BJ (cell line): ENCODE results near the gene HSD17B10. TPM values are rescaled to one million over a fixed set of nuclear protein-coding genes. Genes with fewer than 3 reads are reported as not detected.
A peak's percentile ranks its signal among the peaks of the same experiment; 100 is the strongest.
"Not testable (repeated sequence)": the region's sequence is repeated elsewhere in the genome, so short reads cannot be mapped to it uniquely, and the experiment has no call there.

Experiments used
- CTCF ChIA-PET: fragments of 350-600 bp; formaldehyde crosslinking; extraction: SDS; loops from one replicate; lab custom pipeline; 2021; ENCODE audit warnings: antibody characterized with exemption, inconsistent platforms; lab: Yijun Ruan, JAX
- POLR2A ChIA-PET: fragments of 300-600 bp; sonication (Branson Sonifier 250); formaldehyde crosslinking; extraction: SDS; loops from one replicate; lab custom pipeline; 2021; ENCODE audit warnings: antibody characterized with exemption; lab: Charles Lee
- DNase-seq: peaks from one replicate; pipeline ENCODE4 v3.0.0-alpha.2; 2011; ENCODE audit warnings: low read depth
- H3K27me3 ChIP-seq: 2 replicates; pipeline ENCODE4 v1.6.0; 2011; ENCODE audit warnings: low read length; ENCODE audit not compliant: control insufficient read depth, insufficient read depth
- H3K36me3 ChIP-seq: 2 replicates; pipeline ENCODE4 v1.5.1; 2011; ENCODE audit warnings: low read length; ENCODE audit not compliant: control insufficient read depth, insufficient read depth
- H3K4me3 ChIP-seq: 2 replicates; pipeline ENCODE4 v1.5.1; 2011; ENCODE audit warnings: low read depth, mild to moderate bottlenecking, control low read depth, low read length
- polyA plus RNA-seq: library from polyadenylated mRNA; depleted of rRNA; stranded (reverse); fragments of >200 nt; gene quantifications from 2 replicates; pipeline ENCODE4 v1.2.3, GENCODE V29; 2011
- TF ChIP-seq, protein P1 (sequence below): IDR thresholded peaks from 2 replicates; pipeline ENCODE4 v1.5.1; 2011; ENCODE audit warnings: low read depth, mild to moderate bottlenecking, control low read depth, inconsistent platforms, low read length, moderate library complexity; ENCODE audit not compliant: insufficient read depth

Gene HSD17B10
- polyA plus RNA-seq, 1 experiment: 156 TPM

DNA sequence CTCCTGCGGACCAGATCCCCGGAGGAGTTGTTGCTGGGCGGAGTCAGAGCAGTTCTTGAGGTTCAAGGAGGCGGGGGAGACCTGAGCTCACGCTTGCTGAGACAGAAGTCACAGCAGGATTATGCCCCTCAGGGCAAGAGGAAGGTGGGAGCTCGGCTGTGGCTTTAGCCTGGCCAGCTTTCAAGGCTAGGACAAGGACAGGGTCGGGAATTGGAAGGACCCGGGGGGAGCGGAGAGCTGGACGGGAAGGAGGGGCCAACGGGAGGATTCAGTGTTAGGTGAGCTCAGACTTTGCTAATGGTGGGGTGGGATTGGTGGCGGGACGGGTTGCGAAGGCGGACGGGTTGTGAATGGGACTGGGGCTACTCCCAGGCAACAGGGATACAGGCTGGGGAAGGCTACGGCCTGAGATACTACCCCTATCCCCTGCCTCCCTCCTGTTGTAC is 11.3 kb downstream of the HSD17B10 start, which contains the start of gene RIBC1:
Gene RIBC1 (plus strand): TSS at position 13 of the 446 bp plus-strand sequence. CDS start 3,404 bp downstream, outside the sequence.
- H3K4me3 ChIP-seq: peak within 1 kb of the TSS; percentile 65
- ChIA-PET CTCF (interaction anchor here (0.7 to 1.5 kb wide), 3 partner anchors 14 to 110 kb away, joined by 3 read pairs; no protein-coding TSS in a partner anchor), POLR2A (no interaction called here)
- no peaks in the 10 kb centered on the region for H3K36me3 ChIP-seq
- DNase-seq: no peak
- TF ChIP-seq, protein P1, sequence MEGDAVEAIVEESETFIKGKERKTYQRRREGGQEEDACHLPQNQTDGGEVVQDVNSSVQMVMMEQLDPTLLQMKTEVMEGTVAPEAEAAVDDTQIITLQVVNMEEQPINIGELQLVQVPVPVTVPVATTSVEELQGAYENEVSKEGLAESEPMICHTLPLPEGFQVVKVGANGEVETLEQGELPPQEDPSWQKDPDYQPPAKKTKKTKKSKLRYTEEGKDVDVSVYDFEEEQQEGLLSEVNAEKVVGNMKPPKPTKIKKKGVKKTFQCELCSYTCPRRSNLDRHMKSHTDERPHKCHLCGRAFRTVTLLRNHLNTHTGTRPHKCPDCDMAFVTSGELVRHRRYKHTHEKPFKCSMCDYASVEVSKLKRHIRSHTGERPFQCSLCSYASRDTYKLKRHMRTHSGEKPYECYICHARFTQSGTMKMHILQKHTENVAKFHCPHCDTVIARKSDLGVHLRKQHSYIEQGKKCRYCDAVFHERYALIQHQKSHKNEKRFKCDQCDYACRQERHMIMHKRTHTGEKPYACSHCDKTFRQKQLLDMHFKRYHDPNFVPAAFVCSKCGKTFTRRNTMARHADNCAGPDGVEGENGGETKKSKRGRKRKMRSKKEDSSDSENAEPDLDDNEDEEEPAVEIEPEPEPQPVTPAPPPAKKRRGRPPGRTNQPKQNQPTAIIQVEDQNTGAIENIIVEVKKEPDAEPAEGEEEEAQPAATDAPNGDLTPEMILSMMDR: no peak
- no peaks in the 10 kb centered on the region for H3K27me3 ChIP-seq

DNA sequence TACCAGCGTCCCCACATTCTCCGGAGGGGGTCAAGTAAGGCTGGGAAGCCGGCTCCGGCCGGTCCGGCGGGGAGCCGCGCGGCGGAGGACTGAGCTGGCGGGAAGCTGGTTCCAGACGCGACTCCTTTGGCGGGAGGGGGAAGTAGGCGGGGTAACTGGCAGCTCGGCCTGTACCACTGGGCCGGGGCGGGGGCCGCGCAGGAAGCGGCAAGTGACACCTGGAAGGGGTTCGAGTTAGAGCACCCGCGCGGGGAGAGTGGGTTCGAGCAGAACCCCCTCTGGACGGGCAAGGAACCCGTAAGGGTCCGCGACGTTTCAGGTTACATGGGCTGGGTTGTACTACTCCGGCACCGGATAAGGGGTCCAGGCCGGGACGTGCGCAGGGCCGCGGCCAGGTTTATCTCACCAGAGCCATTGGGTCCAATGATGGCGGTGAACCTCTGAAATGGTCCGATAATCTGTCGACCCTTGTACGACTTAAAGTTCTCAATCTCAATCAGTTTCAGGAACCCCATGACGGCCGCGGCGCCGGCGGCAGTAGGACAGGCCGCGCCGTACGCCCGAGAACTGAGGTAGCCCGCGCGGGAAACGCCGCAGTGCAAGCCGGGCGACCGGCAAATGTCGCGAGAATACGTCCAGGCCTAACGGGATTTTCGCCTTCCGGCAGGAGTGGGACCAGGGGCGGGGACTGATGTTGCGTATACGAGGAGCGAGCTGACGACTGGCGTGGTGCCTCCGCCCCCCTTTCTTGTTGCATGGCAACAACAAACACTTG is 11.9 kb downstream of the HSD17B10 start, which contains the start of gene SMC1A:
Gene SMC1A (minus strand): TSS at position 569 of the 775 bp plus-strand sequence. CDS start 54 bp downstream, at position 515.
- Histone ChIP-seq H3K27me3 (no peaks in the 10 kb centered on the region), H3K4me3 (peak within 1 kb of the TSS; percentile 65), H3K36me3 (no peaks in the 10 kb centered on the region)
- ChIA-PET CTCF (interaction anchor here (1.3 to 1.5 kb wide), 2 partner anchors 60 to 109 kb away, joined by 3 read pairs; no protein-coding TSS in a partner anchor), POLR2A (no interaction called here)
- peak; percentile 84 for DNase-seq
- TF ChIP-seq, protein P1: no peak

DNA sequence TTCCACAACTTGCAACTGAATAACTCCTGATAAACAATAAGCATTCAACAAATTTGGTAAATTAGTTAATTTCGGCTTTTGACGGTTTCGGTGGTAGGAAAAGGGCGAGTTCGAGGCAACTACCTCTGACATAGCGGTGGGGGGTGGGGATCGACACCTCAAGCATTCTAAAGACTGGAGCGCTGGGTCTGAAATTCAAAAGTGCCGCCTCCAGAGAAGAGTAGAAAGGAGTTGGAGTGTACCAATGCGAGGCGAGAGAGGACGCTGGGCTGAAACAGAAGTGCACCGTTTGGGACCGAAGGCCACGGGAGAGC is 12.4 kb downstream of the HSD17B10 start:
- TF ChIP-seq, protein P1: no peak
- H3K27me3 ChIP-seq: no peaks in the 10 kb centered on the region
- H3K36me3 ChIP-seq: no peaks in the 10 kb centered on the region
- CTCF ChIA-PET: interaction anchor here (1.3 kb wide), 1 partner anchor 60 kb away, joined by 3 read pairs; no protein-coding TSS in a partner anchor
- POLR2A ChIA-PET: no interaction called here
- no peak for DNase-seq
- H3K4me3 ChIP-seq: peak overlapping the region; percentile 65

- no peak for DNase-seq
- TF ChIP-seq, protein P1: no peak
- H3K4me3 ChIP-seq: peak overlapping the region; percentile 2; the same call in 1 of the 2 replicates
- POLR2A ChIA-PET: no interaction called here
- no peaks in the 10 kb centered on the region for H3K27me3 ChIP-seq
- CTCF ChIA-PET: no interaction called here
- no peaks in the 10 kb centered on the region for H3K36me3 ChIP-seq
These were observed 13.0 kb downstream of the HSD17B10 start for GRCh38 chrX:53421125-53421524.

DNA sequence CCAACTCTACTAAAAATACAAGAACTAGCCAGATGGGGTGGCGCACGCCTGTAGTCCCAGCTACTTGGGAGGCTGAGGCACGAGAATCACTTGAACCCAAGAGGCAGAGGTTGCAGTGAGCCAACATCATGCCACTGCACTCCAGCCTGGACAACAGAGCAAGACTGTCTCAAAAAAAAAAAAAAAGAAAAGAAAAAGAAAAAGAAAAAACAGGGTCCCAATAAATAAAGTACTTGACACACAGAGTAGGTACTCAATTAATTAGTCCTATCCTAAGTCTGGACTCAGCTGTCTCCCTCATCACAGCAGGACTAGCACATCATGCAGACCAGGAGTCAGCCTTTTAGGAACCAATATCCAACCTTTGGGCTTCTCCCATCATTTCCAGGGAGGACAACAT is 13.8 kb downstream of the HSD17B10 start:
- H3K4me3 ChIP-seq, CTCF ChIA-PET, POLR2A ChIA-PET, H3K36me3 ChIP-seq, DNase-seq, H3K27me3 ChIP-seq: not testable (repeated sequence)
